ENCODE data around the gene EGFL7.

The EGFL7 gene

DNA sequence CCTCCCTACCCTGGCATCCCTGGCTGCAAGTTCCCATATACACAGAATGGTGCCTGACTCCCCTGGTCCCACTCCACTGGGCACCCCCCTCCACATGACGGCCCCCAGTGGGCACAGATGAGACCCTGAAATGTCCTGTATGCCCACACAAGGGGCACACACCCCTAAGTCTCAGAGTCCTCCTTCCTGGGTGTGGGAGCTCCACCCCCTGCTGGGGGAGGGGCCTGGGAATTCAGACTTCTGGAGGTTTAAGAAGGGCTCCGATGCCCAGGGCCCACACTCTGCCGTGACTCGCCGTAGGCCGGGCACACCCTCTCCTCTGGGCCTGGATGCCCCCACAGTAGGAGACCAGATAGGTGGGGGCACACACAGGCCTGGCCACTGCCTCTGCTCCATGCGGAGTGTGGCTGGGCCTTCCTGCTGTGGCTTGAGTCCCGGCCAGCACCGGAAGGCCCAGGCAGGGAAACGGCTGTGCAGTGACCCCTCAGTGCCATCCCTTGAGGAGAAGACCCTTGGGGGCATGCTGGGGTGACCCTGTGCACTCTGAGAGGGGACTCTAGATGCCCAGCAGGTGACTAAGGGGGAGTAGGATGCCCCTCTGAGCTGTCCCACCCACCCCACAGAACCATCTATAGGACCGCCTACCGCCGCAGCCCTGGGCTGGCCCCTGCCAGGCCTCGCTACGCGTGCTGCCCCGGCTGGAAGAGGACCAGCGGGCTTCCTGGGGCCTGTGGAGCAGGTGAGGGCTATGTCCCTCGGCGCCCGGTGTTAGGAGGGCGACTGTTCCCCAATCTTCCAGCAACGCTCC, 6.5 kb downstream of the EGFL7 start (continued):
- TF ChIP-seq ZNF518A (tag by site-specific recombination; conservative IDR thresholded peaks at IDR 0.05; ENCODE audit: low read depth), result no peak
- no peak for TF ChIP-seq ZNF768 (tag by site-specific recombination; IDR thresholded peaks at IDR 0.05)
- TF ChIP-seq ZNF211 (tag by site-specific recombination; IDR thresholded peaks at IDR 0.05; ENCODE audit: low read depth), result no peak
- TF ChIP-seq ZNF18 (tag by site-specific recombination; IDR thresholded peaks at IDR 0.05), result no peak
- TF ChIP-seq ZNF473 (tag by site-specific recombination; IDR thresholded peaks at IDR 0.05), result no peak
- no peak for TF ChIP-seq GLI4 (tag by site-specific recombination; IDR thresholded peaks at IDR 0.05)
- no peak for TF ChIP-seq ZNF610 (tag by site-specific recombination; IDR thresholded peaks at IDR 0.05; ENCODE audit: borderline replicate concordance)
- no peak for TF ChIP-seq REPIN1 (tag by site-specific recombination; IDR thresholded peaks at IDR 0.05; ENCODE audit: low read depth)
- no peak for TF ChIP-seq ZNF530 (tag by site-specific recombination; IDR thresholded peaks at IDR 0.05; ENCODE audit: low read depth)
- no peak for TF ChIP-seq ZNF202 (tag by site-specific recombination; IDR thresholded peaks at IDR 0.05; ENCODE audit: borderline replicate concordance)
- TF ChIP-seq ZNF560 (tag by site-specific recombination; IDR thresholded peaks at IDR 0.05; ENCODE audit: borderline replicate concordance), result no peak
- TF ChIP-seq ZNF394 (tag by site-specific recombination; IDR thresholded peaks at IDR 0.05; ENCODE audit: borderline replicate concordance), result no peak
- 0 out of 2 replicates have a peak, but pooled peaks have one; percentile 14 for TF ChIP-seq ZFHX2 (tag by site-specific recombination; conservative IDR thresholded peaks at IDR 0.05)
- no peak for TF ChIP-seq ZNF548 (tag by site-specific recombination; IDR thresholded peaks at IDR 0.05)
- TF ChIP-seq ZNF324 (tag by site-specific recombination; IDR thresholded peaks at IDR 0.05), result no peak
- TF ChIP-seq, protein P1, sequence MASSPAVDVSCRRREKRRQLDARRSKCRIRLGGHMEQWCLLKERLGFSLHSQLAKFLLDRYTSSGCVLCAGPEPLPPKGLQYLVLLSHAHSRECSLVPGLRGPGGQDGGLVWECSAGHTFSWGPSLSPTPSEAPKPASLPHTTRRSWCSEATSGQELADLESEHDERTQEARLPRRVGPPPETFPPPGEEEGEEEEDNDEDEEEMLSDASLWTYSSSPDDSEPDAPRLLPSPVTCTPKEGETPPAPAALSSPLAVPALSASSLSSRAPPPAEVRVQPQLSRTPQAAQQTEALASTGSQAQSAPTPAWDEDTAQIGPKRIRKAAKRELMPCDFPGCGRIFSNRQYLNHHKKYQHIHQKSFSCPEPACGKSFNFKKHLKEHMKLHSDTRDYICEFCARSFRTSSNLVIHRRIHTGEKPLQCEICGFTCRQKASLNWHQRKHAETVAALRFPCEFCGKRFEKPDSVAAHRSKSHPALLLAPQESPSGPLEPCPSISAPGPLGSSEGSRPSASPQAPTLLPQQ (tag by site-specific recombination; IDR thresholded peaks at IDR 0.05), result peak; percentile 90
- no peak for TF ChIP-seq ZBTB8A (tag by site-specific recombination; IDR thresholded peaks at IDR 0.05)
- peak; percentile 32; the same call in 1 of the 2 replicates for TF ChIP-seq KLF8 (tag by site-specific recombination; IDR thresholded peaks at IDR 0.05)
- TF ChIP-seq ZNF639 (tag by site-specific recombination; IDR thresholded peaks at IDR 0.05), result no peak
- TF ChIP-seq ZNF670 (tag by site-specific recombination; IDR thresholded peaks at IDR 0.05; ENCODE audit: low read depth), result no peak
- TF ChIP-seq ZNF777 (tag by site-specific recombination; IDR thresholded peaks at IDR 0.05; ENCODE audit: borderline replicate concordance), result no peak
- TF ChIP-seq ZNF423 (tag by site-specific recombination; IDR thresholded peaks at IDR 0.05), result no peak
- peak; percentile 70 for TF ChIP-seq ZIC2 (tag by site-specific recombination; IDR thresholded peaks at IDR 0.05)
- TF ChIP-seq ZBTB10 (tag by site-specific recombination; IDR thresholded peaks at IDR 0.05), result peak; percentile 67
- TF ChIP-seq ZNF558 (tag by site-specific recombination; IDR thresholded peaks at IDR 0.05), result no peak
- no peak for TF ChIP-seq ZNF830 (tag by site-specific recombination; IDR thresholded peaks at IDR 0.05; ENCODE audit: low read depth)

Measured in HEK293 (cell line).